Stimulated activated CD4-positive, alpha-beta T cell treated with anti-CD3 and anti-CD28 coated beads, Interleukin-15, amount 100 ng/mL, for 1 hour (primary cell): Measurements from ENCODE around the gene RAB14.

Experiments
- DNase-seq, 2 donors: peaks; one replicate each; pipeline ENCODE4 v3.0.0-alpha.2; 2020; ENCODE audit warnings: low read depth in 1 of 2, low spot score in 1 of 2

Gene RAB14

GRCh38 chr9:121201738-121202533 is at the start of gene RAB14:
TSS of gene RAB14 (minus strand) at chr9:121201869. CDS start at chr9:121193412, 8,457 bp downstream.
- peak; percentile 100 for DNase-seq

- no peak for DNase-seq
Observed at GRCh38 chr9:121249563-121249962, 47.9 kb upstream of the RAB14 start.

- DNase-seq, result no peak
Observed at GRCh38 chr9:121246821-121247561, 45.3 kb upstream of the RAB14 start.

- DNase-seq, result no peak
Observed at GRCh38 chr9:121242959-121243346, 41.3 kb upstream of the RAB14 start.

- no peak for DNase-seq
Observed at GRCh38 chr9:121242219-121242958, 40.7 kb upstream of the RAB14 start.

GRCh38 chr9:121240472-121241135 is 38.9 kb upstream of the RAB14 start:
- no peak for DNase-seq

GRCh38 chr9:121239851-121240250 is 38.2 kb upstream of the RAB14 start:
- DNase-seq, result no peak

GRCh38 chr9:121239071-121239470 is 37.4 kb upstream of the RAB14 start:
- no peak for DNase-seq

- no peak for DNase-seq
Observed at GRCh38 chr9:121237916-121238315, 36.2 kb upstream of the RAB14 start.

GRCh38 chr9:121235512-121235911 is 33.8 kb upstream of the RAB14 start:
- no peak for DNase-seq

- DNase-seq, result no peak
Observed at GRCh38 chr9:121234832-121235161, 33.1 kb upstream of the RAB14 start.

GRCh38 chr9:121233906-121234831 is 32.5 kb upstream of the RAB14 start:
- no peak for DNase-seq

GRCh38 chr9:121232251-121232650 is 30.6 kb upstream of the RAB14 start:
- no peak for DNase-seq

- no peak for DNase-seq
Observed at GRCh38 chr9:121230256-121230655, 28.6 kb upstream of the RAB14 start.

GRCh38 chr9:121227862-121228261 is 26.2 kb upstream of the RAB14 start:
- no peak for DNase-seq

- no peak for DNase-seq
Observed at GRCh38 chr9:121226175-121226574, 24.5 kb upstream of the RAB14 start.

GRCh38 chr9:121225240-121225639 is 23.6 kb upstream of the RAB14 start:
- no peak for DNase-seq

- no peak for DNase-seq
Observed at GRCh38 chr9:121222524-121223171, 21.0 kb upstream of the RAB14 start.

- no peak for DNase-seq
Observed at GRCh38 chr9:121221664-121222055, 20.0 kb upstream of the RAB14 start.
